ENCODE measurements around the gene HES1.

Gene HES1

GRCh38 chr3:194123726-194124125 is 12.2 kb upstream of the HES1 start:
- no peak for TF ChIP-seq CTCF (conservative IDR thresholded peaks at IDR 0.05; ENCODE audit: low read length)
- TF ChIP-seq EZH2phosphoT487 (IDR thresholded peaks at IDR 0.05; ENCODE audit: borderline replicate concordance): no peak
- no peak overlapping the region for H3K9ac ChIP-seq (ENCODE audit: low read depth, low read length, poor library complexity, severe bottlenecking)
- no peaks in the 10 kb centered on the region for H3K79me2 ChIP-seq (ENCODE audit: insufficient read depth, low read length)
- H3K4me2 ChIP-seq (ENCODE audit: low read depth, low read length, poor library complexity, severe bottlenecking): no peak overlapping the region
- H3K27me3 ChIP-seq (ENCODE audit: insufficient read depth, low read length, poor library complexity, severe bottlenecking): no peaks in the 10 kb centered on the region
- no peaks in the 10 kb centered on the region for H3K4me1 ChIP-seq (ENCODE audit: insufficient read depth, low read length, poor library complexity, severe bottlenecking)
- no peaks in the 10 kb centered on the region for H3K9me3 ChIP-seq (ENCODE audit: insufficient read depth, low read depth, low read length)
- H2AFZ ChIP-seq (ENCODE audit: low read length): no peak overlapping the region
- H3K4me3 ChIP-seq (ENCODE audit: low read length, poor library complexity, severe bottlenecking): no peak overlapping the region
- no peaks in the 10 kb centered on the region for H4K20me1 ChIP-seq (ENCODE audit: insufficient read depth, low read length, poor library complexity, severe bottlenecking)
- H3K36me3 ChIP-seq (ENCODE audit: insufficient read depth, low read length): no peaks in the 10 kb centered on the region
- no peaks in the 10 kb centered on the region for H3K9me2 ChIP-seq (replicated peaks; ENCODE audit: low read depth, low read length)
- H3F3A ChIP-seq (ENCODE audit: low read depth): no peaks in the 10 kb centered on the region

GRCh38 chr3:194124193-194124592 is 11.8 kb upstream of the HES1 start:
- TF ChIP-seq CTCF (conservative IDR thresholded peaks at IDR 0.05; ENCODE audit: low read length) (no peak), EZH2phosphoT487 (IDR thresholded peaks at IDR 0.05; ENCODE audit: borderline replicate concordance) (no peak)
- no peaks in the 10 kb centered on the region for H3K36me3 ChIP-seq (ENCODE audit: insufficient read depth, low read length)
- no peaks in the 10 kb centered on the region for H4K20me1 ChIP-seq (ENCODE audit: insufficient read depth, low read length, poor library complexity, severe bottlenecking)
- no peaks in the 10 kb centered on the region for H3K27me3 ChIP-seq (ENCODE audit: insufficient read depth, low read length, poor library complexity, severe bottlenecking)
- H3K4me1 ChIP-seq (ENCODE audit: insufficient read depth, low read length, poor library complexity, severe bottlenecking): peaks cover 2% of the 10 kb centered on the region
- no peak overlapping the region for H3K9ac ChIP-seq (ENCODE audit: low read depth, low read length, poor library complexity, severe bottlenecking)
- no peaks in the 10 kb centered on the region for H3K9me3 ChIP-seq (ENCODE audit: insufficient read depth, low read depth, low read length)
- H3K79me2 ChIP-seq (ENCODE audit: insufficient read depth, low read length): no peaks in the 10 kb centered on the region
- H3K9me2 ChIP-seq (replicated peaks; ENCODE audit: low read depth, low read length): no peaks in the 10 kb centered on the region
- no peak overlapping the region for H3K4me3 ChIP-seq (ENCODE audit: low read length, poor library complexity, severe bottlenecking)
- H3K4me2 ChIP-seq (ENCODE audit: low read depth, low read length, poor library complexity, severe bottlenecking): no peak overlapping the region
- H3F3A ChIP-seq (ENCODE audit: low read depth): no peaks in the 10 kb centered on the region
- no peak overlapping the region for H2AFZ ChIP-seq (ENCODE audit: low read length)

- TF ChIP-seq CTCF (conservative IDR thresholded peaks at IDR 0.05; ENCODE audit: low read length) (no peak), EZH2phosphoT487 (IDR thresholded peaks at IDR 0.05; ENCODE audit: borderline replicate concordance) (no peak)
- Histone ChIP-seq H4K20me1 (ENCODE audit: insufficient read depth, low read length, poor library complexity, severe bottlenecking) (no peaks in the 10 kb centered on the region), H3K9me3 (ENCODE audit: insufficient read depth, low read depth, low read length) (no peaks in the 10 kb centered on the region), H3K79me2 (ENCODE audit: insufficient read depth, low read length) (no peaks in the 10 kb centered on the region), H3K4me3 (ENCODE audit: low read length, poor library complexity, severe bottlenecking) (no peak overlapping the region), H3K36me3 (ENCODE audit: insufficient read depth, low read length) (no peaks in the 10 kb centered on the region), H3K4me2 (ENCODE audit: low read depth, low read length, poor library complexity, severe bottlenecking) (no peak overlapping the region), H3K9me2 (replicated peaks; ENCODE audit: low read depth, low read length) (no peaks in the 10 kb centered on the region), H2AFZ (ENCODE audit: low read length) (no peak overlapping the region), H3K4me1 (ENCODE audit: insufficient read depth, low read length, poor library complexity, severe bottlenecking) (peaks cover 14% of the 10 kb centered on the region), H3F3A (ENCODE audit: low read depth) (no peaks in the 10 kb centered on the region), H3K9ac (ENCODE audit: low read depth, low read length, poor library complexity, severe bottlenecking) (no peak overlapping the region), H3K27me3 (ENCODE audit: insufficient read depth, low read length, poor library complexity, severe bottlenecking) (no peaks in the 10 kb centered on the region)
These were observed 10.5 kb upstream of the HES1 start for GRCh38 chr3:194125442-194125841.
